Fibroblast of villous mesenchyme (primary cell): Measurements from ENCODE around the gene GNG8. TPM values are rescaled to one million over a fixed set of nuclear protein-coding genes. Genes with fewer than 3 reads are reported as not detected.

ENCODE experiments used
- DNase-seq: peaks from one replicate; pipeline ENCODE4 v3.0.0-alpha.2; 2010; ENCODE audit warnings: low read depth
- H3K4me3 ChIP-seq: 2 replicates; pipeline ENCODE4 v1.5.1; 2011; ENCODE audit warnings: low read depth, mild to moderate bottlenecking, low read length
- total RNA-seq: library from RNA; depleted of rRNA; stranded (reverse); fragments of >200 nt; gene quantifications from 2 replicates; pipeline ENCODE4 v1.2.3, GENCODE V29; 2012
- TF ChIP-seq, protein P1 (sequence below): IDR thresholded peaks from 2 replicates; pipeline ENCODE4 v1.5.1; 2012; ENCODE audit warnings: low read depth, mild to moderate bottlenecking, low read length; ENCODE audit not compliant: insufficient read depth

Gene GNG8
- total RNA-seq, 1 donor, result not detected

DNA sequence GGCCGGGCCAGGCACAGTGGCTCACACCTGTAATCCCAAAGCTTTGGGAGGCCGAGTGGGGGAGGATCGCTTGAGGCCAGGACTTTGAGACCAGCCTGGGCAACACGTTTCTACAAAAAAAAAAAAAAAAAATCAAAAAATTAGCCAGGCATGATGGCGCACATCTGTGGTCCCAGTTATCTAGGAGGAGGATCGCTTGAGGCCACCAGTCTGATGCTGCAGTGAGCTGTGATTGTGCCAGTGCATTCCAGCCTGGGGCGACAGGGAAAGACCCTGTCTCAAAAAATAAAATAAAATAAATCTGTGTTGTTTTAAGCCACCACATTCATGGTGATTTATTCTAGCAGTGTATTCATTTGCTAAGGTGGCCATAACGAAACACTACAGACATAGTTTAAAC lies 29.1 kb upstream of the GNG8 start:
- TF ChIP-seq, protein P1, sequence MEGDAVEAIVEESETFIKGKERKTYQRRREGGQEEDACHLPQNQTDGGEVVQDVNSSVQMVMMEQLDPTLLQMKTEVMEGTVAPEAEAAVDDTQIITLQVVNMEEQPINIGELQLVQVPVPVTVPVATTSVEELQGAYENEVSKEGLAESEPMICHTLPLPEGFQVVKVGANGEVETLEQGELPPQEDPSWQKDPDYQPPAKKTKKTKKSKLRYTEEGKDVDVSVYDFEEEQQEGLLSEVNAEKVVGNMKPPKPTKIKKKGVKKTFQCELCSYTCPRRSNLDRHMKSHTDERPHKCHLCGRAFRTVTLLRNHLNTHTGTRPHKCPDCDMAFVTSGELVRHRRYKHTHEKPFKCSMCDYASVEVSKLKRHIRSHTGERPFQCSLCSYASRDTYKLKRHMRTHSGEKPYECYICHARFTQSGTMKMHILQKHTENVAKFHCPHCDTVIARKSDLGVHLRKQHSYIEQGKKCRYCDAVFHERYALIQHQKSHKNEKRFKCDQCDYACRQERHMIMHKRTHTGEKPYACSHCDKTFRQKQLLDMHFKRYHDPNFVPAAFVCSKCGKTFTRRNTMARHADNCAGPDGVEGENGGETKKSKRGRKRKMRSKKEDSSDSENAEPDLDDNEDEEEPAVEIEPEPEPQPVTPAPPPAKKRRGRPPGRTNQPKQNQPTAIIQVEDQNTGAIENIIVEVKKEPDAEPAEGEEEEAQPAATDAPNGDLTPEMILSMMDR, result no peak
- no peak for DNase-seq
- H3K4me3 ChIP-seq, result no peak overlapping the region

DNA sequence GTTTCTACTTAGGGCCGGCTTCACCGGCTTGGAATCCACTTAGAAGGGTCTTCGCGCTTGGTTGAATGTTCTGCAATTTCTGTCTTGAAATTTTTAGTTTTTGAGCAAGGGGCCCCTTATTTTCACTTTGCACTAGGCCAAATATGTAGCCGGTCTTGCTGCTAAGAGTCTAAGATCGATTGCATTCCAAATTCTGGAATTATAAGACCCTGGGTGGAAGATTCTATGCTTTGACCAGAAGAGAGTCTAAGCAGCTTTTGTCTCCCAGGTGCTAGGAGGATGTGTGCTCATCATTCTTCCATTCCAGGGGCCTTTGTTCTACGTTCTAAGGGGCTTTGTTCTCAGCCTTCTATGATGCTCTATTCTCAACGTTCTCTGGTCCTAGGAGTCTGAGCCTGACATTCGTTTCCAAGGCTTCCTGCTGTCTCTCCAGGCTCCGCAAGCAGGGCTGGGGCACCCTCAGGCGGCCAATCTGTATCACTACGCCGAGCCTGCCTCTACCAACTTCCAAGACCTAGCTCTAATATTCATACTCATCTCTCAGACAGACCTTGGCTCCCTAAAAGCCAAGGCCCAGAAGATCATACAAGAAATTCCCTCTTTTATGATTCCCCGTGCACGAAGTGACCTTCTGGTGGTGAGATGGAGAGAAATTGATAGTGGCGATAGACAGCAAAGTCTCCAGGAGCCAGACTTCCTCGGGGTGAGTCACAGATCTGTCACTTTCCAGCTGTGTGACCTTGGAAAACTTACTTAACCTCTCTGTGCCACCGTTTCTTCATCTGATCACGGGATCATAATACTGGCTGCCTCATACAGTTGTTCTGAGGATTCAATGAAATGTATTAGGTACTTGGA lies 26.0 kb upstream of the GNG8 start:
- TF ChIP-seq, protein P1, result peak; percentile 97
- peak overlapping the region; percentile 56 for H3K4me3 ChIP-seq
- peak; percentile 91 for DNase-seq

DNA sequence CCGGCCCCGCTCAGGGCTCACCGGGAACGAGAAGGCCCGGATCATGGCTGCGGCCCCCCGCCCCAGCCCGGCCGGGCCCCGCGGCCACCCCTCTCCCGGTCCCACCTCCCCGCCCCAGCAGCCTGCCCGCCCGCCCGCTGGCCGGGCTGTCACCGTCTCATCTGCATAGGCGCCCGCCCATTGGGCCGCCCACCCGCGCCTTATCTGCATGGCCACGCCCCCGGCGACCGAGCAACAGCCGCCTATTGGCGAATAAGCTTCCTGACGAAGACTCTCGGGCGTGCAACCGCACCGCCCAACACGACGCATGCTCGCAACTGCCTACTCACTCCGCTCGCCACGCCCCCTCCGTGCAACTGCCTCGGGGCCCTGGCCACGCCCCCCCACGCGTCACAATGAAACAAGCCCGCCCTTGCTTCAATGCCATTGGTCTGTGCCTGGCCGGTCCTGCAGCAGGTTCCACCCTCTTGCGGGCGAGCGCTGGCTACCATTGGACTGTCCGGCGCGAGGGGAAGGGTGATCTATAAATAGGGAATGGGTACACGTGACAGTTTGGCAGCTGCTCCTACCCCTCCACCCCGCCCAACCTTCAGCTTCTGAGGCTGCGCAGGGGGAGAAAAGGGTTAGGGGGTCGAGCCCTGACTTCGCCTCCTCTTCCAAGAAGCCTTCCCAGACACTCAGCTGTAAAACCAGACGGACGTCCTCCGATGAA lies 25.2 kb upstream of the GNG8 start, which contains the start of gene DACT3:
TSS of gene DACT3 (minus strand) at position 163 of the 712 bp plus-strand sequence. CDS start at position 45, 118 bp downstream.
- peak; percentile 100 for DNase-seq
- TF ChIP-seq, protein P1, result no peak
- peak within 1 kb of the TSS; percentile 69 for H3K4me3 ChIP-seq

DNA sequence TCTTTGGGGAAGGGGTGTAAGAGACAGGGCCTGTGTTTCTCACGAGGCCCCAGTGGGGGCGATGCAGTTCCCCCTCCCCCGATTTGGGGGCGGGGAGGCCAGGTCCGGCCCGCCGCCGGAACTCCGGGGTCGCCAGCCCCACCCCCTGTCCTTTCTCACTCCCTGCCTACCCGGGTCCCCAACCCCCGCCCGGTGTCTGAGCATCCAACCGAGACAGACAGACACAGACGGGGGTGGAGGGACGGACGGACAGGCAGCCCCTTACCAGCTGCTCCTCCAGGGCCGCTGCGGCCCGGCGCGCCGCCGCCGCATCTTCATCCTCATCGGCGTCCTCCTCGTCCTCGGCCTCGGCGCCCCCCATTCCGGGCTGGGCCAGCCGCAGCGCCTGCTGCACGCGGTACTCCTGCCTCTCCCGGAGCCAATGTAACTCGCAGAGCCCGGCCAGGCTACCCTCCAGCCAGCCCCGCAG lies 24.6 kb upstream of the GNG8 start:
- H3K4me3 ChIP-seq, result peak overlapping the region; percentile 69
- no peak for DNase-seq
- TF ChIP-seq, protein P1, result no peak

DNA sequence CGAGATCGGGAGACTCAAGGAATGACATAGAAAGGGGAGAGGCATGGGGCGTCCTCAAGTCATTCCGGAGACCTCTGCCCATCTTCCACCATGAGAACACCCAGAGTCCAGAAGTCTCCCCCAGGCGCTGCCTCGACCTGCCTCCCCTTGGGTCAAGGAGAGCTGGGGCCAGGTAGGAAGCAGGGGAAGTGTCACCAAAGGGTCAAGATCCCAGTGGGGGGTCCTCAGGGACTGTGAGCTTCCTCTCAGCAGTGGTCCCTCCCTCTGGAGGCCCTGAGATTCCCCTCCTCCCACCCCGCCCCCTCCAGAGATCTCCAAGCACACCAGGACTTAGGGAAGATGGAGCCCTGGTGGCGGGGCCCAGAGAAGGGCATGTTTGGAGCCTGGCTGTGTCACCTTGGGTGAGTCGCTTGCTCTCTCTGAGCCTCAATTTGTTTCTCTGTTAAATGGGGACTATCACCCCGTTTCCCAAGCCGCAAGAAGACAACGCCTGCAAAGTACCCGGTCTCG lies 24.1 kb upstream of the GNG8 start:
- no peak for DNase-seq

More for the DNA sequence above, 24.1 kb upstream of the GNG8 start:
- TF ChIP-seq, protein P1, result no peak
- peak overlapping the region; percentile 69 for H3K4me3 ChIP-seq
